Nephron (organoid): ENCODE measurements around the gene ZNF500.

Experiments
- H3K27ac Mint-ChIP-seq, 3 experiments: 2 replicates each; pipeline ENCODE4 v1.8.0; 2020; ENCODE audit warnings: mixed read lengths in 3 of 3, mild to moderate bottlenecking in 2 of 3, moderate library complexity in 1 of 3
- H3K27me3 Mint-ChIP-seq: 2 replicates; pipeline ENCODE4 v1.8.0; 2021; ENCODE audit warnings: low read depth, mild to moderate bottlenecking, moderate library complexity, mixed read lengths
- H3K36me3 Mint-ChIP-seq: 2 replicates; pipeline ENCODE4 v1.8.0; 2020; ENCODE audit warnings: low read depth, mixed read lengths
- H3K4me1 Mint-ChIP-seq: 2 replicates; pipeline ENCODE4 v1.8.0; 2020; ENCODE audit warnings: mixed read lengths
- H3K4me3 Mint-ChIP-seq, 3 experiments: 2 replicates each; pipeline ENCODE4 v1.8.0; 2020; ENCODE audit warnings: mild to moderate bottlenecking in 3 of 3, mixed read lengths in 3 of 3, moderate library complexity in 2 of 3
- H3K9me3 Mint-ChIP-seq: 2 replicates; pipeline ENCODE4 v1.8.0; 2020; ENCODE audit warnings: mixed read lengths
- TF ChIP-seq, protein P1 (sequence below), 3 experiments: fragments of 200-600 bp; sonication (generic); IDR thresholded peaks; one replicate each; pipeline ENCODE4 v1.5.0; 2021; ENCODE audit warnings: antibody characterized with exemption in 3 of 3; ENCODE audit not compliant: unreplicated experiment in 3 of 3

Gene ZNF500

DNA sequence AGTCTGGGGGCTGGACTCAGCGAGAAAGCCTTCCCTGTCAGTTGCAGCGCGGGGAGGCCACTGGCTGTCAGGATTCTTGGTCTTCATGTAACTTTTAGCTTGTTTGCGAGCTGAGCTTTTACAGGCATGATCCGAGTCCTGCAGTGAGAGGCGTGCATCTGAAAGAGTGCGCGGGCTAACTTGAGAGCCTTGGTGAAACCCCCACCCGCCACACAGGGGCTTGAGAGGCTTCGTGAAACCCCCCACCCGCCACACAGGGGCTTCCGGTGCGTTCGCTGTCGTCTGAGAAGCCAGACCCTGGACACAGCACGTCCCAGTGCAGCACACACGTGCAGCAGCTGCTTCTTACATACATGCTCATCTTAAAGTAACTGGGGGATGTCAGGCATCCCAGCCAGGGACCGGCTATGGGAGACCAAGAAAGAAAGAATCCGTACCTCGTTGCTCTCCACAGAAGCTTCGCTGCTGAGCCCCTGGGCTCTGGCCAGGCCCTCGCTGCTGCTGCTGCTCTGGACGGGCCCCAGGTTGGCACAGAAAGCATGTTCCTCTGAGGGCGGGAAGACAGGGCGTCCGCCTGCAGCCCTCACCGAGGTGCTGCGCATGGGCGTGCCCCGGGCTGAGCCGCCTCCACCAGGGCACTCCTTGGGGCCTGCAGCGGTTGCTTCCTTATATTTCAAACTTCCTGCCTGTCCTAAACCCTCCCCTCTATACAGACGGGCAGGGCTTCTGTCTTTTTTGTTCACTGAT lies 65.8 kb downstream of the ZNF500 start:
- Mint-ChIP-seq H3K9me3 (no peaks in the 10 kb centered on the region), H3K27me3 (no peaks in the 10 kb centered on the region), H3K4me1 (no peaks in the 10 kb centered on the region), H3K27ac (no peak overlapping the region), H3K36me3 (peaks cover 26% of the 10 kb centered on the region), H3K4me3 (no peak overlapping the region)
- TF ChIP-seq, protein P1, sequence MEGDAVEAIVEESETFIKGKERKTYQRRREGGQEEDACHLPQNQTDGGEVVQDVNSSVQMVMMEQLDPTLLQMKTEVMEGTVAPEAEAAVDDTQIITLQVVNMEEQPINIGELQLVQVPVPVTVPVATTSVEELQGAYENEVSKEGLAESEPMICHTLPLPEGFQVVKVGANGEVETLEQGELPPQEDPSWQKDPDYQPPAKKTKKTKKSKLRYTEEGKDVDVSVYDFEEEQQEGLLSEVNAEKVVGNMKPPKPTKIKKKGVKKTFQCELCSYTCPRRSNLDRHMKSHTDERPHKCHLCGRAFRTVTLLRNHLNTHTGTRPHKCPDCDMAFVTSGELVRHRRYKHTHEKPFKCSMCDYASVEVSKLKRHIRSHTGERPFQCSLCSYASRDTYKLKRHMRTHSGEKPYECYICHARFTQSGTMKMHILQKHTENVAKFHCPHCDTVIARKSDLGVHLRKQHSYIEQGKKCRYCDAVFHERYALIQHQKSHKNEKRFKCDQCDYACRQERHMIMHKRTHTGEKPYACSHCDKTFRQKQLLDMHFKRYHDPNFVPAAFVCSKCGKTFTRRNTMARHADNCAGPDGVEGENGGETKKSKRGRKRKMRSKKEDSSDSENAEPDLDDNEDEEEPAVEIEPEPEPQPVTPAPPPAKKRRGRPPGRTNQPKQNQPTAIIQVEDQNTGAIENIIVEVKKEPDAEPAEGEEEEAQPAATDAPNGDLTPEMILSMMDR (IDR thresholded peaks at IDR 0.05; ENCODE audit: unreplicated experiment in 3 of 3), result no peak

DNA sequence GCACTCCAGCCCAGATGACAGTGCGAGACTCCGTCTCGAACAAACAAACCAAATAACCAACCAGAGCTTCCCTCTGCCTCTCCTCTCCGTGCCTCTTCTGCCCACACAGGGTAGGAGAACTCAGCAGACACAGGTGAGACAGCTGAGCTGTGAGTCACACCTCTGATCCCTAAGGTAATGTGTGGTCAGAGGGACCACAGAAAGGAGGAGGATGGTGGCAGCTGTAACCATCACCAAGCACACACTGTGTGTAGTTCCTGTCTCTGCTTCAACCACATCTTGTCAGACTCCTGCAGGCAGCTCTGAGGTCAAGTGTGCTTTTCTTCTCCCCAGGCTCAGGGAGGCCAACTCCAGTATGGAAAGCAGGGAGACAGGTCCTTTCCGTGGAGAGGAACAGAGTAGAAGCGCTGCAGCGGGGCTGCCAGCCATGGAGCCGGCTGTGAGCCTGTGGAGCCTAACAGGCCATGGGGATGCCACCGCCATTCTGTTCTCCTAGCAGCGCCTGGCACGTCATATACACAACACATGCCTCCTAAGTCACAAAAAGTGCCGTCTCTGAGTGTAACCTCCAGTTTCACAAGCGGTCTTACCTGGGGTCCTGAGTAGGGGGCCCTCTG lies 66.5 kb downstream of the ZNF500 start:
- Mint-ChIP-seq H3K4me3 (no peak overlapping the region), H3K27me3 (no peaks in the 10 kb centered on the region), H3K9me3 (no peaks in the 10 kb centered on the region), H3K27ac (no peak overlapping the region), H3K36me3 (peaks cover 26% of the 10 kb centered on the region), H3K4me1 (peaks cover 1% of the 10 kb centered on the region)
- TF ChIP-seq, protein P1 (IDR thresholded peaks at IDR 0.05; ENCODE audit: unreplicated experiment in 3 of 3), result no peak

DNA sequence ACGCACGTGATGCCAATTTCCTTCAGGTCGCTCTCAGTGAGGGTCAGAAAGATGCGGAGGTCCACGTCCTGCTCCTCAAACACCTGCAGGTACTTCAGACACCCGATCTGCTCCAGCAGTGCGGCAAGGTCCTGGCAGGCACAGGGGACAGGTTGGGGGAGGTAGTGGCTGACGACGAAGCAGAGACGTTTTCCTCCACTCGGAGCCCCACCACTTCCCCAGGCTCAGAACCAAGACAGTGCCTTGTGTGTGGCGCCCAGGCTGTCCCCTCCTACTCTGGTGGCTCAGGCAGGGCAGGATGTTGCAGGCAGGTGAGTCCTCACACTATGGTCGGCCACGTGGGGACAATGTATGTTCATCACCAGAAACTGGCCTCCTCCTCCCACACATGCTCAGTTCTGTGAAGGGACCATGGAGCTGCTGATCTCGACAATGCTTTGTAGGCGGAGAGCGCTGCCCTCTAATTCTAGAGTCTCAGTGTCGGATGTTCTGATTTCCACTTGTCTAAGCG lies 67.9 kb downstream of the ZNF500 start:
- Mint-ChIP-seq H3K27ac (peak overlapping the region in 1 of 3 experiments; percentile 26), H3K4me1 (peaks cover 5% of the 10 kb centered on the region), H3K4me3 (peak overlapping the region in 1 of 3 experiments; percentile 41), H3K27me3 (no peaks in the 10 kb centered on the region), H3K9me3 (no peaks in the 10 kb centered on the region), H3K36me3 (peaks cover 17% of the 10 kb centered on the region)
- TF ChIP-seq, protein P1 (IDR thresholded peaks at IDR 0.05; ENCODE audit: unreplicated experiment in 3 of 3), result no peak

DNA sequence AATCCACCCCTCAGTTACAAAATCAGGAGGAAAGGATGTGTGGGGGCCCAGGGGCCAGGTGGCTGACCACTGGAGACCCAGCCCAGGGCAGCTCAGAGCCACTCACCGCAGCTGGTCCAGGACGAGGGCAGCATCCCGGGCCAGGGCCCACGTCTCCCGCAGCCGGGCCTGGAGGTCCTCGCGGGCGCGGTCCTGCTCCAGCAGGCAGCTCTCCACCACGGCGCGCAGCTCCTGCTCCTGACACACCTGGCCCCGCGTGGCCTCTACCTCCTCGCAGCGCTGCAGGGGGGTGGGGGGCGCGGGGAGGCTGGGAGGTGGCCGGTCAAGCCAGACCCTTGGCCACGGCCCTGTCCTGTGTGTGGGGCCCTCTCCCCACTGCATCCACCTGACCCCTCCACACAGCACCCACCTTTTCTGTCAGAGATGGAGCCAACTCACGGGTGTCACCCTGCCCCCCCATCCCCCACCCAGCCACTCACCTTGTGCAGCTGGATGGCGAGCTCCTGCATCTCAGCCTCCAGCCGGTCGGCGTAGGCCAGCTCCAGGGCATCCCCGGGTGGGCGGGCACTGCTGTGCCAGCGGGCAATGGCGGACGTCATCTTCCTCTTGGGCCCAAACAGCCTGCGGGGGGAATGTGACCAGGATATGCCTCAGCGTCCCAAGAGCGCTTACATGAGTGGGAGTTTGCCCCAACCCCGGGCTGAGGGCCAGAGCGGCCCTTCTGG lies 68.5 kb downstream of the ZNF500 start:
- Mint-ChIP-seq H3K4me3 (no peak overlapping the region), H3K36me3 (peaks cover 17% of the 10 kb centered on the region), H3K27ac (no peak overlapping the region), H3K9me3 (no peaks in the 10 kb centered on the region), H3K27me3 (no peaks in the 10 kb centered on the region), H3K4me1 (peaks cover 5% of the 10 kb centered on the region)
- TF ChIP-seq, protein P1 (IDR thresholded peaks at IDR 0.05; ENCODE audit: unreplicated experiment in 3 of 3), result no peak
